Tibial nerve (tissue), 4 donors: ENCODE data around the gene PPDPF. TPM values are rescaled to one million over a fixed set of nuclear protein-coding genes. Genes with fewer than 3 reads are reported as not detected.

Source experiments
- DNase-seq, 2 donors: peaks; one replicate each; pipeline ENCODE4 v3.0.0-alpha.2; 2019; ENCODE audit warnings: low spot score in 2 of 2
- H3K27ac ChIP-seq, 4 donors: fragments of 200-600 bp; sonication (generic) in 3 of 4; one replicate each; pipeline ENCODE4 v1.5.1; 2017 to 2019; ENCODE audit warnings: mild to moderate bottlenecking in 1 of 4
- H3K27me3 ChIP-seq, 2 donors: fragments of 200-600 bp; sonication (generic) in 1 of 2; one replicate each; pipeline versions ENCODE4 v1.5.1 to v1.6.0; 2017 to 2019
- H3K36me3 ChIP-seq, 3 donors: fragments of 200-600 bp; sonication (generic); one replicate each; pipeline ENCODE4 v1.5.1; 2018 to 2019
- H3K4me1 ChIP-seq, 4 donors: fragments of 200-600 bp; sonication (generic) in 3 of 4; one replicate each; pipeline ENCODE4 v1.5.1; 2017 to 2019
- H3K4me3 ChIP-seq, 4 donors: fragments of 200-600 bp; sonication (generic) in 3 of 4; one replicate each; pipeline ENCODE4 v1.5.1; 2017 to 2019; ENCODE audit warnings: mild to moderate bottlenecking in 1 of 4, moderate library complexity in 1 of 4
- H3K9me3 ChIP-seq, 4 donors: fragments of 200-600 bp; sonication (generic) in 3 of 4; one replicate each; pipeline ENCODE4 v1.5.1; 2017 to 2019
- CTCF ChIP-seq, 5 experiments: fragments of 200-600 bp in 3 of 5; fragments of 450-650 bp in 2 of 5; sonication (generic) in 3 of 5; IDR thresholded peaks; one replicate each; pipeline ENCODE4 v1.5.1; 2016 to 2019; ENCODE audit warnings: antibody characterized with exemption in 5 of 5, mild to moderate bottlenecking in 3 of 5, moderate library complexity in 2 of 5
- EP300 ChIP-seq, 2 donors: sonication (generic); formaldehyde crosslinking; IDR thresholded peaks; one replicate each; pipeline ENCODE4 v1.6.1; 2017; ENCODE audit warnings: antibody characterized with exemption in 2 of 2, mild to moderate bottlenecking in 1 of 2
- POLR2A ChIP-seq, 2 donors: fragments of 450-650 bp; IDR thresholded peaks; one replicate each; pipeline ENCODE4 v1.6.1; 2017; ENCODE audit warnings: antibody characterized with exemption in 2 of 2, mild to moderate bottlenecking in 2 of 2, moderate library complexity in 2 of 2
- WGBS, 2 donors: methylation state at CpG; one replicate each; pipeline ENCODE4 v1.1.5; 2018; 5-methylcytosine and 5-hydroxymethylcytosine counted together
- total RNA-seq, 4 donors: library from RNA; depleted of rRNA; stranded (reverse); fragments of >200 nt; gene quantifications; one replicate each; pipeline ENCODE4 v1.1.0, GENCODE V29; 2016

PPDPF gene
- total RNA-seq, 4 donors from 2014 or later: 59.0 to 165 (median 119) TPM

- H3K36me3 ChIP-seq: no peaks in the 10 kb centered on the region
- peaks cover 0 to 68% of the 10 kb centered on the region in 2 donors for H3K27me3 ChIP-seq
- no peak overlapping the region for H3K4me3 ChIP-seq
- DNase-seq: no peak
- no peak for TF ChIP-seq CTCF (IDR thresholded peaks at IDR 0.05)
- no peak for TF ChIP-seq POLR2A (IDR thresholded peaks at IDR 0.05)
- no peak for TF ChIP-seq EP300 (IDR thresholded peaks at IDR 0.05)
- WGBS, 2 donors: 76 to 95% methylated on average over 6 of the region's 8 CpGs
- H3K4me1 ChIP-seq: peaks cover 0 to 25% (median 7%) of the 10 kb centered on the region in 4 donors
- no peak overlapping the region for H3K27ac ChIP-seq
- no peaks in the 10 kb centered on the region for H3K9me3 ChIP-seq
These were observed 25.3 kb upstream of the PPDPF start for GRCh38 chr20:63495167-63495720.

- H3K36me3 ChIP-seq: no peaks in the 10 kb centered on the region
- peaks cover 0 to 25% (median 7%) of the 10 kb centered on the region in 4 donors for H3K4me1 ChIP-seq
- DNase-seq: peak; percentile 36 to 65
- peak overlapping the region in 3 of 4 donors; percentile 14 to 36 (median 19) for H3K4me3 ChIP-seq
- H3K27ac ChIP-seq: no peak overlapping the region
- no peak for TF ChIP-seq EP300 (IDR thresholded peaks at IDR 0.05)
- peak; percentile 89 to 94 (median 92) for TF ChIP-seq CTCF (IDR thresholded peaks at IDR 0.05)
- peaks cover 0 to 68% of the 10 kb centered on the region in 2 donors for H3K27me3 ChIP-seq
- no peaks in the 10 kb centered on the region for H3K9me3 ChIP-seq
- 22 to 37% methylated on average over 31 to 48 of the region's 48 CpGs for WGBS, 2 donors
These were observed 24.6 kb upstream of the PPDPF start for GRCh38 chr20:63495741-63496595.

- no peak for DNase-seq
- TF ChIP-seq EP300 (IDR thresholded peaks at IDR 0.05) (no peak), POLR2A (IDR thresholded peaks at IDR 0.05) (no peak), CTCF (IDR thresholded peaks at IDR 0.05) (no peak)
- peaks cover 0 to 68% of the 10 kb centered on the region in 2 donors for H3K27me3 ChIP-seq
These were observed 23.9 kb upstream of the PPDPF start for GRCh38 chr20:63496596-63497120.

GRCh38 chr20:63497138-63497945 is 23.2 kb upstream of the PPDPF start:
- H3K9me3 ChIP-seq: no peaks in the 10 kb centered on the region
- H3K4me3 ChIP-seq: no peak overlapping the region
- WGBS, 2 donors: 62 to 70% methylated on average over 15 to 17 of the region's 20 CpGs
- TF ChIP-seq CTCF (IDR thresholded peaks at IDR 0.05) (no peak), EP300 (IDR thresholded peaks at IDR 0.05) (no peak), POLR2A (IDR thresholded peaks at IDR 0.05) (no peak)
- no peak overlapping the region for H3K27ac ChIP-seq
- no peak for DNase-seq
- peaks cover 0 to 75% of the 10 kb centered on the region in 2 donors for H3K27me3 ChIP-seq
- H3K4me1 ChIP-seq: peaks cover 0 to 25% (median 7%) of the 10 kb centered on the region in 4 donors
- no peaks in the 10 kb centered on the region for H3K36me3 ChIP-seq

More at GRCh38 chr20:63496596-63497120, 23.9 kb upstream of the PPDPF start:
- no peaks in the 10 kb centered on the region for H3K9me3 ChIP-seq
- WGBS, 2 donors: 45 to 64% methylated on average over 9 to 13 of the region's 16 CpGs
- peak overlapping the region in 3 of 4 donors; percentile 14 to 36 (median 19) for H3K4me3 ChIP-seq
- no peaks in the 10 kb centered on the region for H3K36me3 ChIP-seq
- H3K27ac ChIP-seq: no peak overlapping the region
- H3K4me1 ChIP-seq: peaks cover 0 to 25% (median 7%) of the 10 kb centered on the region in 4 donors
